Prostate gland (tissue), 2 donors: ENCODE results near the gene NBEAL1. TPM values are rescaled to one million over a fixed set of nuclear protein-coding genes. Genes with fewer than 3 reads are reported as not detected.

Experiments used
- DNase-seq: peaks from one replicate; pipeline ENCODE4 v3.0.0-alpha.2; 2019; ENCODE audit warnings: low spot score
- H3K27ac ChIP-seq, 2 donors: fragments of 200-600 bp; sonication (generic); 2 replicates each; pipeline ENCODE4 v1.5.1; 2017 to 2019
- H3K27me3 ChIP-seq: fragments of 200-600 bp; sonication (generic); replicated peaks from 2 replicates; pipeline ENCODE4 v1.5.1; 2019; ENCODE audit not compliant: insufficient read depth
- H3K36me3 ChIP-seq, 2 donors: fragments of 200-600 bp; sonication (generic); 1 replicate in 1 of 2; 2 replicates in 1 of 2; pipeline versions ENCODE4 v1.5.1 to v1.8.1; 2017 to 2019
- H3K4me1 ChIP-seq: fragments of 200-600 bp; sonication (generic); replicated peaks from 2 replicates; pipeline ENCODE4 v1.5.1; 2019
- H3K4me3 ChIP-seq, 2 donors: fragments of 200-600 bp; sonication (generic); 2 replicates each; pipeline ENCODE4 v1.5.1; 2017 to 2019
- H3K9me3 ChIP-seq: fragments of 200-600 bp; sonication (generic); 2 replicates; pipeline ENCODE4 v1.5.1; 2017
- CTCF ChIP-seq, 4 experiments: fragments of 200-600 bp in 2 of 4; fragments of 450-650 bp in 2 of 4; sonication (generic) in 2 of 4; IDR thresholded peaks; 1 replicate in 3 of 4; 2 replicates in 1 of 4; pipeline ENCODE4 v1.5.1; 2016 to 2019; ENCODE audit warnings: antibody characterized with exemption in 4 of 4, mild to moderate bottlenecking in 2 of 4, moderate library complexity in 2 of 4
- POLR2A ChIP-seq: fragments of 450-650 bp; IDR thresholded peaks from one replicate; pipeline ENCODE4 v1.6.1; 2016; ENCODE audit warnings: antibody characterized with exemption, mild to moderate bottlenecking
- POLR2AphosphoS5 ChIP-seq: sonication (generic); formaldehyde crosslinking; IDR thresholded peaks from one replicate; pipeline ENCODE4 v1.6.1; 2017; ENCODE audit warnings: antibody characterized with exemption
- WGBS: methylation state at CpG from one replicate; pipeline ENCODE4 v1.1.5; 2018; 5-methylcytosine and 5-hydroxymethylcytosine counted together
- intact Hi-C: fragments of 100-400 bp; cut with DNase I; formaldehyde crosslinking; loops from one replicate; pipeline ENCODE4 v1.14.2; 2022
- total RNA-seq, 2 donors: library from RNA; depleted of rRNA; stranded (reverse); fragments of >200 nt; gene quantifications; one replicate each; pipeline ENCODE4 v1.1.0, GENCODE V29; 2016

Gene NBEAL1
- total RNA-seq, 2 donors from 2014 or later = 21.2 to 47.1 TPM

GRCh38 chr2:203164311-203164935, 149.7 kb downstream of the NBEAL1 start:
- no peak for TF ChIP-seq POLR2AphosphoS5
- TF ChIP-seq POLR2A = no peak
- no peak for TF ChIP-seq CTCF (IDR thresholded peaks at IDR 0.05)
- Histone ChIP-seq H3K4me3 (no peak overlapping the region), H3K27ac (no peak overlapping the region), H3K36me3 (peaks cover 0 to 5% of the 10 kb centered on the region in 2 donors), H3K27me3 (no peaks in the 10 kb centered on the region), H3K4me1 (no peaks in the 10 kb centered on the region), H3K9me3 (no peaks in the 10 kb centered on the region)
- WGBS = 94% methylated on average over 1 of the region's 1 CpG
- DNase-seq = no peak
- intact Hi-C loops = no loop called here

GRCh38 chr2:203167751-203168150, 153.1 kb downstream of the NBEAL1 start:
- no peak for DNase-seq
- TF ChIP-seq POLR2A = no peak
- no peak for TF ChIP-seq POLR2AphosphoS5
- TF ChIP-seq CTCF (IDR thresholded peaks at IDR 0.05) = no peak
- Histone ChIP-seq H3K27ac (no peak overlapping the region), H3K27me3 (no peaks in the 10 kb centered on the region), H3K36me3 (peaks cover 0 to 5% of the 10 kb centered on the region in 2 donors), H3K4me1 (no peaks in the 10 kb centered on the region), H3K4me3 (no peak overlapping the region), H3K9me3 (no peaks in the 10 kb centered on the region)
- intact Hi-C loops = no loop called here
- 76% methylated on average over 5 of the region's 5 CpGs for WGBS

- H3K27ac ChIP-seq = no peak overlapping the region
- H3K4me3 ChIP-seq = no peak overlapping the region
- H3K27me3 ChIP-seq = no peaks in the 10 kb centered on the region
- WGBS = 84% methylated on average over 4 of the region's 4 CpGs
- intact Hi-C loops = no loop called here
- no peaks in the 10 kb centered on the region for H3K9me3 ChIP-seq
- no peaks in the 10 kb centered on the region for H3K4me1 ChIP-seq
- TF ChIP-seq POLR2AphosphoS5 = no peak
- no peak for TF ChIP-seq CTCF (IDR thresholded peaks at IDR 0.05)
- TF ChIP-seq POLR2A = no peak
- DNase-seq = no peak
- H3K36me3 ChIP-seq = peaks cover 0 to 5% of the 10 kb centered on the region in 2 donors
These were observed 155.8 kb downstream of the NBEAL1 start for GRCh38 chr2:203170502-203170901.

GRCh38 chr2:203175371-203175770, 160.7 kb downstream of the NBEAL1 start:
- DNase-seq = no peak
- no peak for TF ChIP-seq POLR2AphosphoS5
- TF ChIP-seq POLR2A = no peak
- no peak for TF ChIP-seq CTCF (IDR thresholded peaks at IDR 0.05)
- no peak overlapping the region for H3K27ac ChIP-seq
- no peak overlapping the region for H3K4me3 ChIP-seq
- H3K36me3 ChIP-seq = peaks cover 0 to 2% of the 10 kb centered on the region in 2 donors
- H3K9me3 ChIP-seq = no peaks in the 10 kb centered on the region
- H3K4me1 ChIP-seq = no peaks in the 10 kb centered on the region
- intact Hi-C loops = no loop called here
- no peaks in the 10 kb centered on the region for H3K27me3 ChIP-seq
- WGBS = 88% methylated on average over 1 of the region's 1 CpG

GRCh38 chr2:203177361-203177760, 162.7 kb downstream of the NBEAL1 start:
- intact Hi-C loops = no loop called here
- TF ChIP-seq POLR2A (no peak), POLR2AphosphoS5 (no peak), CTCF (IDR thresholded peaks at IDR 0.05) (no peak)
- Histone ChIP-seq H3K36me3 (peaks cover 0 to 4% of the 10 kb centered on the region in 2 donors), H3K4me3 (no peak overlapping the region), H3K4me1 (no peaks in the 10 kb centered on the region), H3K27me3 (no peaks in the 10 kb centered on the region), H3K27ac (no peak overlapping the region), H3K9me3 (no peaks in the 10 kb centered on the region)
- DNase-seq = no peak
